SK-N-SH (cell line): ENCODE measurements around the gene ACOT4. TPM values are rescaled to one million over a fixed set of nuclear protein-coding genes. Genes with fewer than 3 reads are reported as not detected.
A peak's percentile ranks its signal among the peaks of the same experiment; 100 is the strongest.

Experiments used
- CTCF ChIA-PET: fragments of 300-600, 350-600 bp; formaldehyde crosslinking; extraction: SDS; loops from one replicate; lab custom pipeline; 2021; lab: Yijun Ruan, JAX
- POLR2A ChIA-PET: fragments of 350-600 bp; sonication (Branson Sonifier 250); formaldehyde crosslinking; extraction: SDS; loops from one replicate; lab custom pipeline; 2020; ENCODE audit warnings: antibody characterized with exemption, inconsistent platforms; lab: Yijun Ruan, JAX
- DNase-seq: peaks from one replicate; pipeline ENCODE4 v3.0.0; 2012
- H2AFZ ChIP-seq: fragments of 200-600 bp; sonication (generic); 2 replicates; pipeline ENCODE4 v1.8.1; 2016; ENCODE audit warnings: antibody characterized with exemption, mild to moderate bottlenecking, low read depth
- H3F3A ChIP-seq: fragments of 200-600 bp; sonication (generic); replicated peaks from 2 replicates; pipeline ENCODE3; 2016; ENCODE audit warnings: antibody characterized with exemption, mild to moderate bottlenecking; ENCODE audit not compliant: insufficient read depth
- H3K27ac ChIP-seq, 2 experiments: fragments of 200-500 bp in 1 of 2; fragments of 200-600 bp in 1 of 2; sonication (Bioruptor generic) in 1 of 2; sonication (generic), shearing (Covaris generic) in 1 of 2; 2 replicates each; pipeline versions ENCODE4 v1.5.1 to v1.6.1; 2014 to 2016; ENCODE audit warnings: low read depth in 2 of 2, inconsistent platforms in 1 of 2, low read length in 1 of 2, mild to moderate bottlenecking in 1 of 2, mixed read lengths in 1 of 2
- H3K27me3 ChIP-seq: fragments of 200-600 bp; sonication (generic), shearing (Covaris generic); 2 replicates; pipeline ENCODE4 v1.6.1; 2016; ENCODE audit warnings: mixed run types; ENCODE audit not compliant: insufficient read depth
- H3K36me3 ChIP-seq, 2 experiments: fragments of 200-500 bp in 1 of 2; fragments of 200-600 bp in 1 of 2; sonication (Bioruptor generic) in 1 of 2; sonication (generic) in 1 of 2; replicated peaks in 1 of 2; 2 replicates each; pipeline versions ENCODE3 to v1.5.1; 2014 to 2016; ENCODE audit warnings: low read length in 1 of 2, mild to moderate bottlenecking in 1 of 2; ENCODE audit not compliant: insufficient read depth in 2 of 2, control insufficient read depth in 1 of 2
- H3K4me1 ChIP-seq, 2 experiments: fragments of 200-500 bp in 1 of 2; fragments of 200-600 bp in 1 of 2; sonication (Bioruptor generic) in 1 of 2; sonication (generic), shearing (Covaris generic) in 1 of 2; 2 replicates each; pipeline versions ENCODE4 v1.5.1 to v1.6.1; 2014 to 2016; ENCODE audit warnings: low read depth in 1 of 2, low read length in 1 of 2, mixed run types in 1 of 2; ENCODE audit not compliant: insufficient read depth in 2 of 2, control insufficient read depth in 1 of 2
- H3K4me2 ChIP-seq: fragments of 200-600 bp; sonication (generic), shearing (Covaris generic); 2 replicates; pipeline ENCODE4 v1.6.1; 2017; ENCODE audit warnings: mixed run types
- H3K4me3 ChIP-seq, 2 experiments: fragments of 200-500 bp in 1 of 2; fragments of 200-600 bp in 1 of 2; sonication (Bioruptor generic) in 1 of 2; sonication (generic), shearing (Covaris generic) in 1 of 2; 2 replicates each; pipeline versions ENCODE4 v1.5.1 to v1.8.1; 2014 to 2016; ENCODE audit warnings: low read depth in 2 of 2, inconsistent platforms in 1 of 2, low read length in 1 of 2, mild to moderate bottlenecking in 1 of 2, mixed read lengths in 1 of 2, moderate library complexity in 1 of 2
- H3K79me2 ChIP-seq: fragments of 200-600 bp; sonication (generic); 2 replicates; pipeline ENCODE4 v1.8.1; 2017; ENCODE audit warnings: mild to moderate bottlenecking; ENCODE audit not compliant: insufficient read depth
- H3K9ac ChIP-seq: fragments of 200-600 bp; sonication (generic); 2 replicates; pipeline ENCODE4 v1.6.1; 2017; ENCODE audit warnings: mixed run types
- H3K9me2 ChIP-seq: fragments of 200-600 bp; sonication (generic); 2 replicates; pipeline ENCODE4 v1.6.1; 2017; ENCODE audit warnings: mixed run types
- H3K9me3 ChIP-seq: fragments of 200-600 bp; sonication (generic); 2 replicates; pipeline ENCODE4 v1.6.1; 2017; ENCODE audit warnings: mixed run types, mild to moderate bottlenecking, moderate library complexity
- H4K20me1 ChIP-seq: fragments of 200-600 bp; sonication (generic); 2 replicates; pipeline ENCODE4 v1.6.1; 2017; ENCODE audit warnings: mild to moderate bottlenecking, mixed run types; ENCODE audit not compliant: insufficient read depth
- ELF1 ChIP-seq: IDR thresholded peaks from 2 replicates; pipeline ENCODE4 v1.4.0; 2012
- EZH2phosphoT487 ChIP-seq: fragments of 200-600 bp; sonication (generic); IDR thresholded peaks from 2 replicates; pipeline ENCODE4 v1.6.1; 2017; ENCODE audit warnings: low read depth, mixed run types, mild to moderate bottlenecking, antibody characterized with exemption, moderate library complexity, borderline replicate concordance
- FOXJ3 ChIP-seq: sonication (generic); formaldehyde crosslinking; IDR thresholded peaks from 2 replicates; pipeline ENCODE4 v1.5.1; 2020; ENCODE audit warnings: mild to moderate bottlenecking, missing genetic modification reagents
- GABPA ChIP-seq: IDR thresholded peaks from 2 replicates; pipeline ENCODE4 v1.4.0; 2012; ENCODE audit warnings: low read depth, mild to moderate bottlenecking
- MXI1 ChIP-seq: IDR thresholded peaks from 2 replicates; pipeline ENCODE4 v1.6.1; 2012; ENCODE audit warnings: mild to moderate bottlenecking, low read depth, low read length, improper control_type of control experiment
- NRF1 ChIP-seq: IDR thresholded peaks from 2 replicates; pipeline ENCODE4 v1.6.1; 2012; ENCODE audit warnings: low read depth, mild to moderate bottlenecking, low read length
- RAD21 ChIP-seq: IDR thresholded peaks from 2 replicates; pipeline ENCODE4 v1.6.1; 2012; ENCODE audit warnings: mild to moderate bottlenecking, low read length
- SMC3 ChIP-seq: IDR thresholded peaks from 2 replicates; pipeline ENCODE4 v1.6.1; 2012; ENCODE audit warnings: low read depth, low read length, improper control_type of control experiment
- TAF1 ChIP-seq: IDR thresholded peaks from 2 replicates; pipeline ENCODE4 v1.6.1; 2012; ENCODE audit warnings: low read depth, mild to moderate bottlenecking, low read length, moderate library complexity, borderline replicate concordance
- WGBS: methylation state at CpG from one replicate; pipeline ENCODE4 v1.1.6; 2017; ENCODE audit warnings: low lambda C conversion rate; 5-methylcytosine and 5-hydroxymethylcytosine counted together
- polyA plus RNA-seq, 3 experiments: library from polyadenylated mRNA; depleted of rRNA; stranded (reverse); fragments of >200 nt; gene quantifications; 2 replicates each; pipeline ENCODE4 v1.2.3, GENCODE V29; 2012
- TF ChIP-seq, protein P1 (sequence below): fragments of 200-600 bp; sonication (generic); IDR thresholded peaks from 2 replicates; pipeline ENCODE4 v1.6.1; 2017; ENCODE audit warnings: antibody characterized with exemption, mild to moderate bottlenecking, moderate library complexity
- TF ChIP-seq, protein P2 (sequence below): IDR thresholded peaks from 2 replicates; pipeline ENCODE4 v1.4.0; 2012; ENCODE audit warnings: low read depth, borderline replicate concordance
- TF ChIP-seq, protein P3 (sequence below): IDR thresholded peaks from 2 replicates; pipeline ENCODE4 v1.6.1; 2012; ENCODE audit warnings: mild to moderate bottlenecking, low read depth, low read length, moderate library complexity
- TF ChIP-seq, protein P4 (sequence below): IDR thresholded peaks from 2 replicates; pipeline ENCODE4; 2012

Gene ACOT4
- polyA plus RNA-seq, 1 of the 3 experiments (the other 2 are of a cell fraction) = 0.12 TPM

DNA sequence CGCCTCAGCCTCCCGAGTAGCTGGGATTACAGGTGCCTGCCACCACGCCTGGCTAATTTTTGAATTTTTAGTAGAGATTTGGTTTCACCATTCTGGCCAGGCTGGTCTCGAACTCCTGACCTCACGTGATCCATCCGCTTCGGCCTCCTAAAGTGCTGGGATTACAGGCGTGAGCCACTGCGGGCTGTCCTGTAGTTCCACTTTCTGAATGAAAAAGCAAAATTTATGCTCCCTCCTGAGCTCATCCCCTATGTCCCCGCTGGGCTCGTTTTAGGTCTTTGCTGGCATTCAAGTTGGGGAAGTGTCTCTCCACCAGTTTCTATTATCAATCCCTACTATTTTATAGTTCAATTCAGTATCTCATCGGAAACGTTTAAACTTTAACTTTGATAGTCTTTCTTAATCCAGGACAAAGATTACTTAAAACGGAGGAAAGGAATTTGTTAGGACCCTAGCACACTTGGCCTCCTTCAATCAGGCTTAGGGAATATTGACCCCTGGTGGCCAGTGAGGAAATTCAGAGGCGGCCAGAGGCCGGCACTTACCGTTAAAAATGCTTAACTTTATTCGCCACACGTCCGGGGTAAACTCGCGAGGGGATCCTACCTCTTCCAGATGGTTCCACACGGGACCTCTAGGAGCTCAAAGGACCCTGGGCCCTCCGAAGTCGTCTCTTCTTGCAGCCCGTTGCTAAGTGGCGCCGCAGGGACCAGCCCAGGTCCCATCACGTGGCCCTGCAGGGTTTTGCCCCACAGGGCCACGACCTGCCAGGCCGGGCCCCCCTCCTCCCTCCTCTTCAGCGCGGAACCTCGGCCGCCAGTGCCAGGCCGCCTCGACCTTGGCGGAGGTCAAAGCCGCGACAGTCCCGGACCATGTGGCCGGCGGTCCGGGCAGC, 41.7 kb downstream of the ACOT4 start:
- H3K9me3 ChIP-seq = no peaks in the 10 kb centered on the region
- no peak overlapping the region for H3K27ac ChIP-seq
- H3K4me1 ChIP-seq = no peaks in the 10 kb centered on the region
- CTCF ChIA-PET = interaction anchor here (0.5 to 7.5 kb wide), 35 partner anchors 11 to 716 kb away, joined by 3 to 73 read pairs (median 4); partner anchors contain the start of genes ACOT2, ACOT6, DNAL1 and RIOX1
- 41% methylated on average over 29 of the region's 44 CpGs for WGBS
- H4K20me1 ChIP-seq = no peaks in the 10 kb centered on the region
- no peaks in the 10 kb centered on the region for H3F3A ChIP-seq
- peak overlapping the region; percentile 56; the same call in 1 of the 2 replicates for H3K4me2 ChIP-seq
- no peak overlapping the region for H3K9ac ChIP-seq
- no peaks in the 10 kb centered on the region for H3K79me2 ChIP-seq
- TF ChIP-seq, protein P1, sequence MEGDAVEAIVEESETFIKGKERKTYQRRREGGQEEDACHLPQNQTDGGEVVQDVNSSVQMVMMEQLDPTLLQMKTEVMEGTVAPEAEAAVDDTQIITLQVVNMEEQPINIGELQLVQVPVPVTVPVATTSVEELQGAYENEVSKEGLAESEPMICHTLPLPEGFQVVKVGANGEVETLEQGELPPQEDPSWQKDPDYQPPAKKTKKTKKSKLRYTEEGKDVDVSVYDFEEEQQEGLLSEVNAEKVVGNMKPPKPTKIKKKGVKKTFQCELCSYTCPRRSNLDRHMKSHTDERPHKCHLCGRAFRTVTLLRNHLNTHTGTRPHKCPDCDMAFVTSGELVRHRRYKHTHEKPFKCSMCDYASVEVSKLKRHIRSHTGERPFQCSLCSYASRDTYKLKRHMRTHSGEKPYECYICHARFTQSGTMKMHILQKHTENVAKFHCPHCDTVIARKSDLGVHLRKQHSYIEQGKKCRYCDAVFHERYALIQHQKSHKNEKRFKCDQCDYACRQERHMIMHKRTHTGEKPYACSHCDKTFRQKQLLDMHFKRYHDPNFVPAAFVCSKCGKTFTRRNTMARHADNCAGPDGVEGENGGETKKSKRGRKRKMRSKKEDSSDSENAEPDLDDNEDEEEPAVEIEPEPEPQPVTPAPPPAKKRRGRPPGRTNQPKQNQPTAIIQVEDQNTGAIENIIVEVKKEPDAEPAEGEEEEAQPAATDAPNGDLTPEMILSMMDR = peak; percentile 93
- peak; percentile 89 for TF ChIP-seq RAD21
- no peak for TF ChIP-seq MXI1
- TF ChIP-seq SMC3 = peak; percentile 74
- TF ChIP-seq, protein P2, sequence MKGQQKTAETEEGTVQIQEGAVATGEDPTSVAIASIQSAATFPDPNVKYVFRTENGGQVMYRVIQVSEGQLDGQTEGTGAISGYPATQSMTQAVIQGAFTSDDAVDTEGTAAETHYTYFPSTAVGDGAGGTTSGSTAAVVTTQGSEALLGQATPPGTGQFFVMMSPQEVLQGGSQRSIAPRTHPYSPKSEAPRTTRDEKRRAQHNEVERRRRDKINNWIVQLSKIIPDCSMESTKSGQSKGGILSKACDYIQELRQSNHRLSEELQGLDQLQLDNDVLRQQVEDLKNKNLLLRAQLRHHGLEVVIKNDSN = peak; percentile 66
- no peaks in the 10 kb centered on the region for H3K9me2 ChIP-seq
- H3K4me3 ChIP-seq = peak overlapping the region in 1 of 2 experiments; percentile 25; a peak in 2 of 4 replicates
- POLR2A ChIA-PET = interaction anchor here (0.6 kb wide), 1 partner anchor 172 kb away, joined by 3 read pairs; no protein-coding TSS in a partner anchor
- DNase-seq = peak; percentile 82
- no peaks in the 10 kb centered on the region for H3K36me3 ChIP-seq
- H2AFZ ChIP-seq = peak overlapping the region; percentile 96
- no peaks in the 10 kb centered on the region for H3K27me3 ChIP-seq

DNA sequence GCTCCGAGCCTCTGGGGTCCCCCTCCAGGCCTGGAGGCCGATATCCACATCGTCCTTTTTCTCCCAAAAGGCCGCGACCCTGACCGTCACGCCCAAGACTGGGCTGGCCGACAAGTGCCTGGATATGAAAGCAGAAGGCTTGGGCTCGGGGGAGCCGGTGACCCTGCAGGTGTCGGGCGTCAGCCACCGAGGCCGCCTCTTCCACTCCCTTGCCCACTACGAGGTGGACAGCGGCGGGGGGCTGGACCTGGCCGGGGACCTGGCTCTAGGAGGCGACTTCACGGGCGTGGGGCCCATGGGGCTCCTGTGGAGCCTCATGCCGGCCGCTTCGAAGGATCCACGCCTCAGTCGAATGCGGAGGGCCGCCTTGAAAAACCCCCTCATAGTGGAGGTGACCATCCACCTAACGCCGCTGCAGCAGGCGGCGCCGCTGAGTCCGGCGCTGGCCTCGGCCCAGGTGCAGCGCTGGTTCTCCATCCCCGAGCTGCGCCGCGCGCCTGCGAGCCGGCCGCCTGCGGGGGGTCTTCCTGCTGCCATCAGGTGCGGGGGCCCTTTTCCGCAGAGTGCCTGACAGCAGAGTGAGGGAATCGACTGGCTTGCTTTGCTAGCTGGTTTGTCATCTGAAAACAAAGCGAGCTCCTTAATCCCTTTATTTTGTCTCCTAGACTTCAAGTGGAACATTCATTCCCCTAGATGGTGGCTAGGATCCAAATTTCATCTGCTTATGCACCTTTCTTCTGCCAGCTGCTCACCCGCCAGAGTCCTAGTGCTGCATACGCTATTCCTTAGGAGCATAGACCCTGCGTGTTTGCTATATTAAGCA, 42.5 kb downstream of the ACOT4 start:
- no peak overlapping the region for H3K27ac ChIP-seq
- H4K20me1 ChIP-seq = no peaks in the 10 kb centered on the region
- no peaks in the 10 kb centered on the region for H3K4me1 ChIP-seq
- no peaks in the 10 kb centered on the region for H3K27me3 ChIP-seq
- POLR2A ChIA-PET = no interaction called here
- peaks cover 5% of the 10 kb centered on the region for H3F3A ChIP-seq
- H3K9ac ChIP-seq = no peak overlapping the region
- H3K36me3 ChIP-seq = no peaks in the 10 kb centered on the region
- no peaks in the 10 kb centered on the region for H3K9me3 ChIP-seq
- H3K9me2 ChIP-seq = no peaks in the 10 kb centered on the region
- WGBS = 88% methylated on average over 40 of the region's 53 CpGs
- H3K79me2 ChIP-seq = no peaks in the 10 kb centered on the region
- CTCF ChIA-PET = interaction anchor here (0.5 to 7.5 kb wide), 23 partner anchors 10 to 717 kb away, joined by 3 to 73 read pairs (median 5); partner anchors contain the start of genes ACOT2, ACOT6 and DNAL1
- peak overlapping the region; percentile 56; the same call in 1 of the 2 replicates for H3K4me2 ChIP-seq
- peak overlapping the region; percentile 96 for H2AFZ ChIP-seq
- DNase-seq = peak; percentile 16
- no peak overlapping the region for H3K4me3 ChIP-seq
- TF ChIP-seq GABPA = no peak
- no peak for TF ChIP-seq ELF1
- TF ChIP-seq FOXJ3 (CRISPR knock-in tag) = no peak
- TF ChIP-seq, protein P3, sequence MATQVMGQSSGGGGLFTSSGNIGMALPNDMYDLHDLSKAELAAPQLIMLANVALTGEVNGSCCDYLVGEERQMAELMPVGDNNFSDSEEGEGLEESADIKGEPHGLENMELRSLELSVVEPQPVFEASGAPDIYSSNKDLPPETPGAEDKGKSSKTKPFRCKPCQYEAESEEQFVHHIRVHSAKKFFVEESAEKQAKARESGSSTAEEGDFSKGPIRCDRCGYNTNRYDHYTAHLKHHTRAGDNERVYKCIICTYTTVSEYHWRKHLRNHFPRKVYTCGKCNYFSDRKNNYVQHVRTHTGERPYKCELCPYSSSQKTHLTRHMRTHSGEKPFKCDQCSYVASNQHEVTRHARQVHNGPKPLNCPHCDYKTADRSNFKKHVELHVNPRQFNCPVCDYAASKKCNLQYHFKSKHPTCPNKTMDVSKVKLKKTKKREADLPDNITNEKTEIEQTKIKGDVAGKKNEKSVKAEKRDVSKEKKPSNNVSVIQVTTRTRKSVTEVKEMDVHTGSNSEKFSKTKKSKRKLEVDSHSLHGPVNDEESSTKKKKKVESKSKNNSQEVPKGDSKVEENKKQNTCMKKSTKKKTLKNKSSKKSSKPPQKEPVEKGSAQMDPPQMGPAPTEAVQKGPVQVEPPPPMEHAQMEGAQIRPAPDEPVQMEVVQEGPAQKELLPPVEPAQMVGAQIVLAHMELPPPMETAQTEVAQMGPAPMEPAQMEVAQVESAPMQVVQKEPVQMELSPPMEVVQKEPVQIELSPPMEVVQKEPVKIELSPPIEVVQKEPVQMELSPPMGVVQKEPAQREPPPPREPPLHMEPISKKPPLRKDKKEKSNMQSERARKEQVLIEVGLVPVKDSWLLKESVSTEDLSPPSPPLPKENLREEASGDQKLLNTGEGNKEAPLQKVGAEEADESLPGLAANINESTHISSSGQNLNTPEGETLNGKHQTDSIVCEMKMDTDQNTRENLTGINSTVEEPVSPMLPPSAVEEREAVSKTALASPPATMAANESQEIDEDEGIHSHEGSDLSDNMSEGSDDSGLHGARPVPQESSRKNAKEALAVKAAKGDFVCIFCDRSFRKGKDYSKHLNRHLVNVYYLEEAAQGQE = no peak
- no peak for TF ChIP-seq NRF1
- no peak for TF ChIP-seq TAF1
- TF ChIP-seq SMC3 = no peak
- no peak for TF ChIP-seq EZH2phosphoT487
- TF ChIP-seq, protein P4, sequence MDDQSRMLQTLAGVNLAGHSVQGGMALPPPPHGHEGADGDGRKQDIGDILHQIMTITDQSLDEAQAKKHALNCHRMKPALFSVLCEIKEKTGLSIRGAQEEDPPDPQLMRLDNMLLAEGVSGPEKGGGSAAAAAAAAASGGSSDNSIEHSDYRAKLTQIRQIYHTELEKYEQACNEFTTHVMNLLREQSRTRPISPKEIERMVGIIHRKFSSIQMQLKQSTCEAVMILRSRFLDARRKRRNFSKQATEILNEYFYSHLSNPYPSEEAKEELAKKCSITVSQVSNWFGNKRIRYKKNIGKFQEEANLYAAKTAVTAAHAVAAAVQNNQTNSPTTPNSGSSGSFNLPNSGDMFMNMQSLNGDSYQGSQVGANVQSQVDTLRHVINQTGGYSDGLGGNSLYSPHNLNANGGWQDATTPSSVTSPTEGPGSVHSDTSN = no peak
